Measurements from ENCODE around the gene SFT2D2. TPM values are rescaled to one million over a fixed set of nuclear protein-coding genes. Genes with fewer than 3 reads are reported as not detected.

SFT2D2 gene
- total RNA-seq, 3 donors from 2014 or later (not counting 1 experiment from before 2014, with no cell fraction given): 91.8 to 118 (median 116) TPM

DNA sequence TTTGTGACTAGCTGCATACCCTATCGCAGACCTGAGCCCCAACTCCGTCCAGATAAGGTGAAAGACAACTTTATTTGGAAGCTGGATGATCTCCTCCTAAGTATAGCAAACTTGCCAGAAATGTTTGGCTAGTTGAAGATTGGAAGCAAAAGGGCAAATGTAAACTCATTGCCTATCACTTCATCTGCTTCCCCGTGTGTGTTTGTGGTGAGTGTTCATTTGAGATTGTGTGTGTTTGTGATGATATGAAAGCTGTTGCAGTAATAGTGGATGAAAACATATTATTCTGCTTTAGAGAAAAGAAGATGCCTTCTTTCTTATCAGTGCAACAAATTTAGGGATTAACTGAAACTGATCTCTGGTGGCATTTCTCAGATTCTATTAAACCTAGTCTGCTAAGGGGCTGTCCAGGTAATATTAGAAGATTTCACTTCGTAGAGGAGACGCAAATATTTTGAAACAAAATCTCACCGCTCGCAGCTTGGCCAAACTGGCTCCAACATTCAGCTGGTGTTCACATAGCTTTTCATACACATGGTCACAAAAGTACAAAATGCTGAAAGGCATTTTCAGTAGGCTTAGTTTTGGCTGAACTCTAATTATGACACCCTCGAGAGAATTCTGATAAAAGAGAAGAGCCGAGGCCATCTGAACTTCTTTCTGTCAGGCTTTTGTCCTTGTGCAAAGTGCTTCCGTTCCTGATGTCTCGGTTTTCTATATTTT lies 56.0 kb downstream of the SFT2D2 start:
- no peaks in the 10 kb centered on the region for H3K4me1 ChIP-seq (ENCODE audit: control insufficient read depth, insufficient read depth, low read length)
- no peak overlapping the region for H3K27ac ChIP-seq (ENCODE audit: low read length)
- TF ChIP-seq, protein P1, sequence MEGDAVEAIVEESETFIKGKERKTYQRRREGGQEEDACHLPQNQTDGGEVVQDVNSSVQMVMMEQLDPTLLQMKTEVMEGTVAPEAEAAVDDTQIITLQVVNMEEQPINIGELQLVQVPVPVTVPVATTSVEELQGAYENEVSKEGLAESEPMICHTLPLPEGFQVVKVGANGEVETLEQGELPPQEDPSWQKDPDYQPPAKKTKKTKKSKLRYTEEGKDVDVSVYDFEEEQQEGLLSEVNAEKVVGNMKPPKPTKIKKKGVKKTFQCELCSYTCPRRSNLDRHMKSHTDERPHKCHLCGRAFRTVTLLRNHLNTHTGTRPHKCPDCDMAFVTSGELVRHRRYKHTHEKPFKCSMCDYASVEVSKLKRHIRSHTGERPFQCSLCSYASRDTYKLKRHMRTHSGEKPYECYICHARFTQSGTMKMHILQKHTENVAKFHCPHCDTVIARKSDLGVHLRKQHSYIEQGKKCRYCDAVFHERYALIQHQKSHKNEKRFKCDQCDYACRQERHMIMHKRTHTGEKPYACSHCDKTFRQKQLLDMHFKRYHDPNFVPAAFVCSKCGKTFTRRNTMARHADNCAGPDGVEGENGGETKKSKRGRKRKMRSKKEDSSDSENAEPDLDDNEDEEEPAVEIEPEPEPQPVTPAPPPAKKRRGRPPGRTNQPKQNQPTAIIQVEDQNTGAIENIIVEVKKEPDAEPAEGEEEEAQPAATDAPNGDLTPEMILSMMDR (IDR thresholded peaks at IDR 0.05): no peak
- intact Hi-C loops (cut with micrococcal nuclease): no loop called here
- no peaks in the 10 kb centered on the region for H3K27me3 ChIP-seq (ENCODE audit: control insufficient read depth, insufficient read depth, low read length)
- Mint-ChIP-seq H3K4me3 (no peak overlapping the region), H3K9me3 (no peaks in the 10 kb centered on the region), H3K36me3 (no peaks in the 10 kb centered on the region), H3K4me1 (peaks cover 8 to 19% of the 10 kb centered on the region in 2 donors), H3K27ac (no peak overlapping the region), H3K27me3 (ENCODE audit: low read depth in 2 of 2) (no peaks in the 10 kb centered on the region)
- H3K9me3 ChIP-seq (ENCODE audit: control insufficient read depth, insufficient read depth, low read length): no peaks in the 10 kb centered on the region
- H3K4me3 ChIP-seq (ENCODE audit: low read length): no peak overlapping the region
- no peak for ATAC-seq
- no peak for DNase-seq
- no peaks in the 10 kb centered on the region for H3K36me3 ChIP-seq (ENCODE audit: control insufficient read depth, insufficient read depth, low read length)
- WGBS (ENCODE audit: insufficient coverage): 98% methylated on average over 8 of the region's 11 CpGs

DNA sequence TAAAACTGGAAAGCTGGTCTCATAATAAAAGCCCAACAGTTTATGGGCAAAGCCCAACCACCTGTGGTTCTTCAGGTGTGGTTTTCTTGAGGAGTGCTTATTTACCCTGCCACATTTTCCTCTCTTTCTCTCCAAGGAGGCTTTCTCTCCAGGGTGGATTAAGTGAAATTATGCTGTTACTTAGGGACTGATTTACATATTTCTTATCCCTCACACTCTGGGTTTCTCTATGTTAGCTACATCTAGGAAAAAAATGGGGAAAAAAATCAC lies 59.7 kb downstream of the SFT2D2 start:
- Mint-ChIP-seq H3K4me1 (peaks cover 17 to 22% of the 10 kb centered on the region in 2 donors), H3K9me3 (no peaks in the 10 kb centered on the region), H3K27ac (no peak overlapping the region), H3K4me3 (no peak overlapping the region), H3K27me3 (ENCODE audit: low read depth in 2 of 2) (no peaks in the 10 kb centered on the region), H3K36me3 (no peaks in the 10 kb centered on the region)
- ATAC-seq (no peak), DNase-seq (no peak)
- Histone ChIP-seq H3K4me1 (ENCODE audit: control insufficient read depth, insufficient read depth, low read length) (no peaks in the 10 kb centered on the region), H3K36me3 (ENCODE audit: control insufficient read depth, insufficient read depth, low read length) (no peaks in the 10 kb centered on the region), H3K4me3 (ENCODE audit: low read length) (no peak overlapping the region), H3K27ac (ENCODE audit: low read length) (no peak overlapping the region), H3K27me3 (ENCODE audit: control insufficient read depth, insufficient read depth, low read length) (no peaks in the 10 kb centered on the region), H3K9me3 (ENCODE audit: control insufficient read depth, insufficient read depth, low read length) (no peaks in the 10 kb centered on the region)
- intact Hi-C loops (cut with micrococcal nuclease): no loop called here
- TF ChIP-seq, protein P1 (IDR thresholded peaks at IDR 0.05): no peak

DNA sequence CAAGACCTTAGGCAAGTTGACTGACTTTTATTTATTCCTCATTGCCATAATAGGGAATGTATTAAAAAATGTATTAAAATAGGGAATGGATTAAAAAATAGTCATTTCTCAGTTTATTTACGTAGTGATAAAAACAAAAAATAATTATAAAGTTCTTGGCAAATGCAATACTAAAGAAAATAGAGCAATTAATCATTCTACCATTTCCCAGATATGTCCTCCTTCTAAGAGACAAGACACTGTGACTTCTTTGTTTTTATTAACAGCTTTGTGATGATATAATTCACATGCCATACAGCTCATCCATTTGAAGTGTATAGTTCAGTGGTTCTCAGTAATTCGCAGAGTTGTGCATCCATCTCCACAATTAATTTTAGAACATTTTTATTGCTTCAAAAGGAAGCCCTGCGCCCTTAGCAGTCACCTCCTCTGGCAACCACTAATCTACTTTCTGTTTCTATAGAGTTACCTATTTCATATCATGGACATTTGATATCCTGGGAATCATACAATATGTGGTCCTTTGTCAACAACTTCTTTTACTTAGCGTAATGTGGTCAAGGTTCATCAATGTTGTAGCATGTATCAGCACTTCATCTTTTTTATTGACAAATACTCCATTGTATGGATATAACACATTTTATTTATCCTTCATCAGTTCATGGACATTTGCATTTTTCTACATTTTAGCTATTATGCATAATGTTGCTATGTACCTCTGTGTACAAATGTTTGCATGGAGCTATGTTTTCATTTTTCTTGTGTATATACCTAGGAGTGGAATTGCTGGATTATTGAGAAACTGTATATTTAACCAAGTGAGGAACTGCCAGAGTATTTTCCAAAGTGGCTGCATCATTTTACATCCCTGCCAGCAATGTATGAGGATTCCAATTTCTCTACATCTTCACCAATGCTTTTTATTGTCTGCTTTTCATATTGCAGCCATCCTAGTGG lies 60.4 kb downstream of the SFT2D2 start:
- no peaks in the 10 kb centered on the region for H3K9me3 ChIP-seq (ENCODE audit: control insufficient read depth, insufficient read depth, low read length)
- H3K36me3 Mint-ChIP-seq: no peaks in the 10 kb centered on the region
- ATAC-seq (no peak), DNase-seq (no peak)
- H3K27ac ChIP-seq (ENCODE audit: low read length): no peak overlapping the region
- no peaks in the 10 kb centered on the region for H3K9me3 Mint-ChIP-seq
- no peaks in the 10 kb centered on the region for H3K4me1 ChIP-seq (ENCODE audit: control insufficient read depth, insufficient read depth, low read length)
- H3K4me3 Mint-ChIP-seq: no peak overlapping the region
- no peaks in the 10 kb centered on the region for H3K36me3 ChIP-seq (ENCODE audit: control insufficient read depth, insufficient read depth, low read length)
- H3K27ac Mint-ChIP-seq: peak overlapping the region in 1 of 2 donors; percentile 58
- intact Hi-C loops (cut with micrococcal nuclease): no loop called here
- 100% methylated on average over 3 of the region's 4 CpGs for WGBS (ENCODE audit: insufficient coverage)
- no peak overlapping the region for H3K4me3 ChIP-seq (ENCODE audit: low read length)
- H3K4me1 Mint-ChIP-seq: peaks cover 17 to 22% of the 10 kb centered on the region in 2 donors
- no peaks in the 10 kb centered on the region for H3K27me3 Mint-ChIP-seq (ENCODE audit: low read depth in 2 of 2)
- TF ChIP-seq, protein P1 (IDR thresholded peaks at IDR 0.05): no peak
- no peaks in the 10 kb centered on the region for H3K27me3 ChIP-seq (ENCODE audit: control insufficient read depth, insufficient read depth, low read length)
